GM12892 (cell line): ENCODE measurements around the gene NBPF6.
"Not testable (repeated sequence)": the region's sequence is repeated elsewhere in the genome, so short reads cannot be mapped to it uniquely, and the experiment has no call there.

Experiments
- POLR2A ChIP-seq: IDR thresholded peaks from 2 replicates; pipeline ENCODE4 v1.6.1; 2011; ENCODE audit warnings: low read depth, low read length, control low read depth
- POLR2AphosphoS5 ChIP-seq: IDR thresholded peaks from 2 replicates; pipeline ENCODE4 v1.6.1; 2011; ENCODE audit warnings: low read depth, low read length, control low read depth

- not testable (repeated sequence) for TF ChIP-seq POLR2A, POLR2AphosphoS5
Measured at GRCh38 chr1:108421061-108421916, 28.9 kb upstream of the NBPF6 start.
